DOHH2 (cell line): ENCODE results near the gene HDLBP.

Source experiments
- EZH2phosphoT487 ChIP-seq: fragments of 200-600 bp; sonication (generic); IDR thresholded peaks from 2 replicates; pipeline ENCODE4 v1.6.1; 2017; ENCODE audit warnings: borderline replicate concordance, mild to moderate bottlenecking, antibody characterized with exemption, low read length, moderate library complexity, mixed read lengths
- TF ChIP-seq, protein P1 (sequence below): fragments of 200-600 bp; sonication (generic); IDR thresholded peaks from one replicate; pipeline ENCODE4 v1.5.1; 2014; ENCODE audit warnings: antibody characterized with exemption, mild to moderate bottlenecking, low read depth, low read length; ENCODE audit not compliant: poor library complexity, severe bottlenecking

DNA sequence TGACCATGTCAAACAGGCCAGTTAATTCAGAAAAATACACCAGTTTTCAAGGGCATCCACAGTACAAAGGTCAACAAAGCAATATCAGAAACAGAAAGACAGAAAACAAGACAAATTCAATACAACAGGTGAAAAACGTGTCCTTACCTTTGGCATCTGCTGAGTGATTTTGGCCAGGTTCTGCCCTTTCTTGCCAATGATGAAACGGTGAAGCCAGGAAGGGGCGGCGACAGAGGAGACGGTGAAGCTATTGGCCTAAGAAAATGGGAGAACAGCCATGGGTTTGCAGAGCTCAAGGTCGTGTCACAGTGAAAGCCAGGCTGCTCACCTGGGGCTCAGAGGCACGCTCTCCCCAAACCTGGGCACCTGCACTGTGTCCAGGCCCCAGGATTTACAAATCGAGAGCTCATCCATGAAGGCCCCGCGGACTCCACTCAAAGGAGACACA, 60.5 kb downstream of the HDLBP start:
- TF ChIP-seq, protein P1, sequence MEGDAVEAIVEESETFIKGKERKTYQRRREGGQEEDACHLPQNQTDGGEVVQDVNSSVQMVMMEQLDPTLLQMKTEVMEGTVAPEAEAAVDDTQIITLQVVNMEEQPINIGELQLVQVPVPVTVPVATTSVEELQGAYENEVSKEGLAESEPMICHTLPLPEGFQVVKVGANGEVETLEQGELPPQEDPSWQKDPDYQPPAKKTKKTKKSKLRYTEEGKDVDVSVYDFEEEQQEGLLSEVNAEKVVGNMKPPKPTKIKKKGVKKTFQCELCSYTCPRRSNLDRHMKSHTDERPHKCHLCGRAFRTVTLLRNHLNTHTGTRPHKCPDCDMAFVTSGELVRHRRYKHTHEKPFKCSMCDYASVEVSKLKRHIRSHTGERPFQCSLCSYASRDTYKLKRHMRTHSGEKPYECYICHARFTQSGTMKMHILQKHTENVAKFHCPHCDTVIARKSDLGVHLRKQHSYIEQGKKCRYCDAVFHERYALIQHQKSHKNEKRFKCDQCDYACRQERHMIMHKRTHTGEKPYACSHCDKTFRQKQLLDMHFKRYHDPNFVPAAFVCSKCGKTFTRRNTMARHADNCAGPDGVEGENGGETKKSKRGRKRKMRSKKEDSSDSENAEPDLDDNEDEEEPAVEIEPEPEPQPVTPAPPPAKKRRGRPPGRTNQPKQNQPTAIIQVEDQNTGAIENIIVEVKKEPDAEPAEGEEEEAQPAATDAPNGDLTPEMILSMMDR = no peak
- TF ChIP-seq EZH2phosphoT487 = no peak
